Endothelial cell of umbilical vein (primary cell): ENCODE measurements around the gene NR6A1. TPM values are rescaled to one million over a fixed set of nuclear protein-coding genes. Genes with fewer than 3 reads are reported as not detected.

Source experiments
- BruUV-seq: library from RNA; stranded (reverse); fragments of 400-500 nt; replicated peaks from 2 replicates; lab custom pipeline; 2021; lab: Mats Ljungman, UMichigan
- CTCF ChIA-PET: fragments of 300-600, 350-600 bp; sonication (Branson Sonifier 250); formaldehyde crosslinking; loops from one replicate; lab custom pipeline; 2021; ENCODE audit warnings: antibody characterized with exemption, inconsistent platforms; lab: Charles Lee
- POLR2A ChIA-PET: fragments of 300-600, 350-600 bp; sonication (Branson Sonifier 250); formaldehyde crosslinking; loops from one replicate; lab custom pipeline; 2021; ENCODE audit warnings: antibody characterized with exemption, inconsistent platforms; lab: Charles Lee
- DNase-seq: peaks from one replicate; pipeline ENCODE4 v3.0.0-alpha.2; 2011; ENCODE audit warnings: low read depth, low spot score
- FAIRE-seq: peaks from 2 replicates; lab custom pipeline; 2011; peaks lifted over from hg19 to GRCh38; lab: Jason Lieb, UNC
- H2AFZ ChIP-seq: 2 replicates; pipeline ENCODE4 v1.6.0; 2012; ENCODE audit warnings: low read depth, low read length, control low read depth, inconsistent platforms
- H3K27ac ChIP-seq: 2 replicates; pipeline ENCODE4 v1.5.1; 2011; ENCODE audit warnings: low read depth, mild to moderate bottlenecking, control low read depth, low read length, moderate library complexity; ENCODE audit not compliant: insufficient read depth
- H3K27me3 ChIP-seq, 2 experiments: 2 replicates each; pipeline versions ENCODE4 v1.6.0 to v1.6.1; 2011; ENCODE audit warnings: low read length in 2 of 2, mixed read lengths in 1 of 2; ENCODE audit not compliant: control insufficient read depth in 2 of 2, insufficient read depth in 2 of 2
- H3K36me3 ChIP-seq, 2 experiments: 2 replicates in 1 of 2; 3 replicates in 1 of 2; pipeline ENCODE4 v1.5.1; 2011; ENCODE audit warnings: low read length in 2 of 2, mild to moderate bottlenecking in 1 of 2, moderate library complexity in 1 of 2; ENCODE audit not compliant: control insufficient read depth in 2 of 2, insufficient read depth in 2 of 2; ENCODE audit errors: extremely low read depth in 1 of 2
- H3K4me1 ChIP-seq: 3 replicates; pipeline ENCODE4 v1.5.1; 2011; ENCODE audit warnings: mild to moderate bottlenecking, low read length; ENCODE audit not compliant: control insufficient read depth, insufficient read depth; ENCODE audit errors: extremely low read depth
- H3K4me2 ChIP-seq: 2 replicates; pipeline ENCODE4 v1.6.1; 2011; ENCODE audit warnings: low read length, control low read depth, mixed read lengths; ENCODE audit not compliant: insufficient read depth
- H3K4me3 ChIP-seq, 3 experiments: fragments of 200-600 bp in 1 of 3; sonication (generic), shearing (Covaris generic) in 1 of 3; replicated peaks in 1 of 3; 2 replicates each; pipeline ENCODE4 v1.5.1; 2011 to 2016; ENCODE audit warnings: control low read depth in 3 of 3, low read length in 3 of 3, mild to moderate bottlenecking in 2 of 3, inconsistent platforms in 1 of 3, low read depth in 1 of 3, moderate library complexity in 1 of 3; ENCODE audit not compliant: insufficient read depth in 1 of 3
- H3K79me2 ChIP-seq: 2 replicates; pipeline ENCODE4 v1.6.0; 2012; ENCODE audit warnings: low read length, inconsistent platforms; ENCODE audit not compliant: control insufficient read depth, insufficient read depth
- H3K9ac ChIP-seq: replicated peaks from 2 replicates; pipeline ENCODE3; 2011; ENCODE audit warnings: low read length, control low read depth; ENCODE audit not compliant: insufficient read depth; ENCODE audit errors: extremely low read depth
- H3K9me1 ChIP-seq: replicated peaks from 3 replicates; pipeline ENCODE4 v1.6.0; 2011; ENCODE audit warnings: mild to moderate bottlenecking, low read length; ENCODE audit not compliant: control insufficient read depth, insufficient read depth; ENCODE audit errors: extremely low read depth
- H3K9me3 ChIP-seq: replicated peaks from 2 replicates; pipeline ENCODE4 v1.5.1; 2012; ENCODE audit warnings: low read length, inconsistent platforms; ENCODE audit not compliant: control insufficient read depth, insufficient read depth
- H4K20me1 ChIP-seq: replicated peaks from 2 replicates; pipeline ENCODE3; 2011; ENCODE audit warnings: mild to moderate bottlenecking, low read length; ENCODE audit not compliant: control insufficient read depth, insufficient read depth; ENCODE audit errors: extremely low read depth
- CTCF ChIP-seq, 2 donors: IDR thresholded peaks; 1 replicate in 1 of 2; 2 replicates in 1 of 2; pipeline ENCODE4 v1.5.1; 2011; ENCODE audit warnings: low read length in 2 of 2, mild to moderate bottlenecking in 2 of 2, moderate library complexity in 2 of 2, control low read depth in 1 of 2, inconsistent platforms in 1 of 2, low read depth in 1 of 2; ENCODE audit not compliant: insufficient read depth in 1 of 2; ENCODE audit errors: extremely low read depth in 1 of 2
- EZH2 ChIP-seq: IDR thresholded peaks from 2 replicates; pipeline ENCODE4 v1.6.1; 2012; ENCODE audit warnings: borderline replicate concordance, low read depth, mild to moderate bottlenecking, moderate library complexity, low read length, inconsistent platforms; ENCODE audit not compliant: severe bottlenecking
- FOS ChIP-seq: IDR thresholded peaks from 2 replicates; pipeline ENCODE4 v1.6.1; 2011; ENCODE audit warnings: mild to moderate bottlenecking, low read length, moderate library complexity, borderline replicate concordance; ENCODE audit not compliant: insufficient read depth
- GATA2 ChIP-seq: IDR thresholded peaks from 2 replicates; pipeline ENCODE4 v1.7.0; 2011; ENCODE audit warnings: low read depth, mild to moderate bottlenecking, moderate library complexity, mixed read lengths, low read length; ENCODE audit not compliant: insufficient read length, insufficient read depth
- JUN ChIP-seq: IDR thresholded peaks from 2 replicates; pipeline ENCODE4 v1.6.1; 2011; ENCODE audit warnings: borderline replicate concordance, low read depth; ENCODE audit not compliant: insufficient read length, insufficient read depth
- MYC ChIP-seq: IDR thresholded peaks from one replicate; pipeline ENCODE4 v1.6.1; 2011; ENCODE audit warnings: mild to moderate bottlenecking, low read depth, low read length
- POLR2A ChIP-seq: IDR thresholded peaks from 2 replicates; pipeline ENCODE4 v1.6.1; 2012; ENCODE audit warnings: low read depth, mild to moderate bottlenecking, control low read depth, low read length
- POLR2AphosphoS5 ChIP-seq: IDR thresholded peaks from 2 replicates; pipeline ENCODE4 v1.6.1; 2012; ENCODE audit warnings: low read depth, mild to moderate bottlenecking, control low read depth, low read length, moderate library complexity; ENCODE audit not compliant: insufficient read depth
- dilution Hi-C: fragments of 300-500 bp; cut with MboI; formaldehyde crosslinking; loops from one replicate; pipeline ENCODE4 v1.15.0; 2019; ENCODE audit warnings: low sequenced_read_pairs; ENCODE audit not compliant: extremely low pct_ligation_motif_present
- intact Hi-C: fragments of 100-400 bp; cut with micrococcal nuclease; formaldehyde crosslinking; loops from one replicate; pipeline ENCODE4 v1.10.0; 2022
- polyA plus RNA-seq, 4 experiments: library from polyadenylated mRNA; depleted of rRNA in 3 of 4; stranded (reverse) in 3 of 4; unstranded in 1 of 4; fragments of >200 nt; gene quantifications; 2 replicates each; pipeline versions ENCODE4 v1.2.1 to v1.2.3, GENCODE V29; 2011 to 2012; ENCODE audit warnings: missing spikeins in 1 of 4
- total RNA-seq: library from RNA; stranded (reverse); gene quantifications from 2 replicates; pipeline ENCODE4 v1.2.3, GENCODE V29; 2021
- TF ChIP-seq, protein P1 (sequence below): IDR thresholded peaks from 2 replicates; pipeline ENCODE4 v1.6.1; 2011; ENCODE audit not compliant: insufficient read depth, insufficient read length

The NR6A1 gene
- total and polyA plus RNA-seq, 2 donors (not counting 3 experiments of a cell fraction or from before 2014, with no cell fraction given): 0.17 to 1.2 TPM

DNA sequence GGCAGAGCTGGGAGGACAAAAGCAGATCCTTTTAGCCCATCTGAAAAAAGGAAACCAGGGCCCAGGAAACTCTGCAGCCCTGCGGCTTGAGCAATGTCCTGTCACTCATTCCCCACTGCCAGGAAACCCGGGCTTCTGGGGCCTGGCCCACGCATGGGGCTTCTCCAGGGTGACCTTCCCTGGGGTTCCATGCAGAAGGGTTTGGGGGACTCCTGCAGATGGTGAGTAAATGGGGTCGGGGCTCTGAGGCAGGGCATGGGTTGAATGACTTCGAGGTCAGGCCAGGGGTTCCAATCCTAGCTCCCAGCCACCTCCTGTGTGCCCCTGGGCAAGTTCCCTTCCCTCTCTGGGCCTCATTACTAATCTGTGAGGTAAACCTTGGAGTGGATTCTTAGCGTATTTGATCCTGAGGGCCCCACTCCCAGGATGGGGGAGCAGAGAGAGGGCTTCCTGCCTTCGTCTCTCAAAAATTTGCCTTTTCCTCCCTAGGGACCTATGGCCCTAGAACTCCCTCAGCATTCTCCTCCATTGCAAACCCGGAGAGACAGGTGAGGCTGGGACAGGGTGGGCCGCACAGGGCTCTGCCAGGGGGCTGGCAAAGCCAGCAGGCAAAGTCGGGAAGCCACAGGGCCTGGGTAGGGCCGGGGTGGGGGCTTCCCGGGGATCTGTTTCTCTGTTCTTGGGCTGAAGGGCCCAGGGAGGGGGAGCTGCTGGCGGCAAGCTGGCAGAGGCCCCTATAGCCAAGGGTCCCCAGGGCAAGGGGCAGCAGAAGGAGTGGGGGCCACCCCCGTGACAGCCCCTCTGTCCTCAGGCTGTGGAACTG lies 295.0 kb downstream of the NR6A1 start:
- H3K36me3 ChIP-seq: no peaks in the 10 kb centered on the region
- no peaks in the 10 kb centered on the region for H4K20me1 ChIP-seq
- H3K27ac ChIP-seq: no peak overlapping the region
- no peak overlapping the region for H2AFZ ChIP-seq
- no peaks in the 10 kb centered on the region for H3K9me3 ChIP-seq
- H3K79me2 ChIP-seq: no peaks in the 10 kb centered on the region
- intact Hi-C loops (no loop called here), dilution Hi-C loops (no loop called here)
- no peak for TF ChIP-seq CTCF (IDR thresholded peaks at IDR 0.05; ENCODE audit: extremely low read depth in 1 of 2, insufficient read depth in 1 of 2, low read depth in 1 of 2, low read length in 2 of 2)
- TF ChIP-seq FOS: no peak
- no peak for TF ChIP-seq EZH2
- no peak for TF ChIP-seq POLR2AphosphoS5
- no peak for TF ChIP-seq POLR2A
- TF ChIP-seq, protein P1, sequence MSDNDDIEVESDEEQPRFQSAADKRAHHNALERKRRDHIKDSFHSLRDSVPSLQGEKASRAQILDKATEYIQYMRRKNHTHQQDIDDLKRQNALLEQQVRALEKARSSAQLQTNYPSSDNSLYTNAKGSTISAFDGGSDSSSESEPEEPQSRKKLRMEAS: no peak
- no peak for TF ChIP-seq JUN
- no peak for TF ChIP-seq GATA2
- TF ChIP-seq MYC: no peak
- CTCF ChIA-PET: no interaction called here
- H3K9ac ChIP-seq: no peak overlapping the region
- no peaks in the 10 kb centered on the region for H3K9me1 ChIP-seq
- H3K4me3 ChIP-seq: no peak overlapping the region
- no peak overlapping the region for H3K4me2 ChIP-seq
- peaks cover 20 to 29% of the 10 kb centered on the region in 2 experiments for H3K27me3 ChIP-seq
- no peak for FAIRE-seq
- H3K4me1 ChIP-seq: no peaks in the 10 kb centered on the region
- no TSS peak for BruUV-seq
- DNase-seq: no peak
- POLR2A ChIA-PET: no interaction called here
